ENCODE measurements around the gene S1PR4. TPM values are rescaled to one million over a fixed set of nuclear protein-coding genes. Genes with fewer than 3 reads are reported as not detected.
"Not testable (repeated sequence)": the region's sequence is repeated elsewhere in the genome, so short reads cannot be mapped to it uniquely, and the experiment has no call there.

S1PR4 gene
- total and polyA plus RNA-seq, 2 donors (not counting 1 experiment from before 2014, with no cell fraction given), result not detected

- H3K4me2 ChIP-seq (ENCODE audit: extremely low read depth, insufficient read depth, low read length), result no peak overlapping the region
- H3K9me3 ChIP-seq (ENCODE audit: control insufficient read depth, insufficient read depth, low read depth, low read length), result no peaks in the 10 kb centered on the region
- TF ChIP-seq CTCF (conservative IDR thresholded peaks at IDR 0.05 in 1 of 2, IDR thresholded peaks at IDR 0.05 in 1 of 2; ENCODE audit: low read depth in 1 of 2, low read length in 2 of 2), result no peak
- no peak for TF ChIP-seq EZH2 (IDR thresholded peaks at IDR 0.05; ENCODE audit: low read length, missing control alignments)
- no peak overlapping the region for H2AFZ ChIP-seq (ENCODE audit: low read length)
- H3K27ac ChIP-seq (ENCODE audit: insufficient read depth, low read length), result no peak overlapping the region
- H3K9ac ChIP-seq (ENCODE audit: insufficient read depth, low read length), result no peak overlapping the region
- H3K79me2 ChIP-seq (ENCODE audit: control insufficient read depth, insufficient read depth, low read length), result no peaks in the 10 kb centered on the region
- H3K36me3 ChIP-seq (ENCODE audit: control insufficient read depth, insufficient read depth, low read length), result peaks cover 8% of the 10 kb centered on the region
- no peaks in the 10 kb centered on the region for H3K4me1 ChIP-seq (ENCODE audit: control insufficient read depth, extremely low read depth, insufficient read depth, low read length)
- H3K27me3 ChIP-seq (ENCODE audit: control insufficient read depth, insufficient read depth, low read length), result no peaks in the 10 kb centered on the region
- DNase-seq (ENCODE audit: low read depth in 2 of 2), result no peak
- H3K4me3 ChIP-seq (replicated peaks in 1 of 4; ENCODE audit: control extremely low read depth in 1 of 4, insufficient read depth in 1 of 4, low read depth in 3 of 4, low read length in 4 of 4), result no peak overlapping the region
- no peaks in the 10 kb centered on the region for H4K20me1 ChIP-seq (ENCODE audit: control insufficient read depth, extremely low read depth, insufficient read depth, low read length)
Measured at GRCh38 chr19:3201072-3201700, 22.6 kb downstream of the S1PR4 start.

DNA sequence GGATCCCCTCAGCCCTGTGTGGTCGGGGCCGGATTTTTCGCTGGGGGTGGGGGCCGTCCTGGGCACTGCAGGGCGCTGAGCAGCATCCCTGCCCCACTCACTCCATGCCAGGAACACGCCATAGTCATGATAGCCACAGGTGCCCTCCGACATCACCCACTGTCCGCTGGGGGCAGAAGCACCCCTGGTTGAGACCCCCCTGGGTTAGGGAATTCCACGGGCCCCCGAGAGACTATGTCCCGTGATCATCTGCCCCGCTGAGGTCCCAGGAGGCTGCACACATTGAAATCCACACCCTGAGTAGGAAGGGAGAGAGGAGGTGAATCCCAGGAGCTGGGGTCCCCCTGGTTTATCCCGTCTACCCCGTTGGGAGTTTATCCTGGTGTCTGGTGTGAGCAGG is 23.3 kb downstream of the S1PR4 start:
- Histone ChIP-seq H2AFZ (ENCODE audit: low read length) (no peak overlapping the region), H3K79me2 (ENCODE audit: control insufficient read depth, insufficient read depth, low read length) (no peaks in the 10 kb centered on the region), H3K27me3 (ENCODE audit: control insufficient read depth, insufficient read depth, low read length) (no peaks in the 10 kb centered on the region), H3K4me1 (ENCODE audit: control insufficient read depth, extremely low read depth, insufficient read depth, low read length) (no peaks in the 10 kb centered on the region), H3K4me3 (replicated peaks in 1 of 4; ENCODE audit: control extremely low read depth in 1 of 4, insufficient read depth in 1 of 4, low read depth in 3 of 4, low read length in 4 of 4) (no peak overlapping the region), H3K36me3 (ENCODE audit: control insufficient read depth, insufficient read depth, low read length) (peaks cover 8% of the 10 kb centered on the region), H3K9me3 (ENCODE audit: control insufficient read depth, insufficient read depth, low read depth, low read length) (no peaks in the 10 kb centered on the region), H3K9ac (ENCODE audit: insufficient read depth, low read length) (no peak overlapping the region), H3K4me2 (ENCODE audit: extremely low read depth, insufficient read depth, low read length) (no peak overlapping the region), H3K27ac (ENCODE audit: insufficient read depth, low read length) (no peak overlapping the region), H4K20me1 (ENCODE audit: control insufficient read depth, extremely low read depth, insufficient read depth, low read length) (no peaks in the 10 kb centered on the region)
- no peak for TF ChIP-seq EZH2 (IDR thresholded peaks at IDR 0.05; ENCODE audit: low read length, missing control alignments)
- TF ChIP-seq CTCF (conservative IDR thresholded peaks at IDR 0.05 in 1 of 2, IDR thresholded peaks at IDR 0.05 in 1 of 2; ENCODE audit: low read depth in 1 of 2, low read length in 2 of 2), result no peak
- DNase-seq (ENCODE audit: low read depth in 2 of 2), result no peak

GRCh38 chr19:3202346-3202745 is 23.8 kb downstream of the S1PR4 start:
- H2AFZ ChIP-seq (ENCODE audit: low read length), result no peak overlapping the region
- no peak overlapping the region for H3K27ac ChIP-seq (ENCODE audit: insufficient read depth, low read length)
- no peak overlapping the region for H3K4me3 ChIP-seq (replicated peaks in 1 of 4; ENCODE audit: control extremely low read depth in 1 of 4, insufficient read depth in 1 of 4, low read depth in 3 of 4, low read length in 4 of 4)
- DNase-seq (ENCODE audit: low read depth in 2 of 2), result no peak
- H3K36me3 ChIP-seq (ENCODE audit: control insufficient read depth, insufficient read depth, low read length), result peaks cover 10% of the 10 kb centered on the region
- H3K27me3 ChIP-seq (ENCODE audit: control insufficient read depth, insufficient read depth, low read length), result no peaks in the 10 kb centered on the region
- H3K79me2 ChIP-seq (ENCODE audit: control insufficient read depth, insufficient read depth, low read length), result no peaks in the 10 kb centered on the region
- H3K4me2 ChIP-seq (ENCODE audit: extremely low read depth, insufficient read depth, low read length), result no peak overlapping the region
- TF ChIP-seq EZH2 (IDR thresholded peaks at IDR 0.05; ENCODE audit: low read length, missing control alignments) (no peak), CTCF (conservative IDR thresholded peaks at IDR 0.05 in 1 of 2, IDR thresholded peaks at IDR 0.05 in 1 of 2; ENCODE audit: low read depth in 1 of 2, low read length in 2 of 2) (no peak)
- H3K4me1 ChIP-seq (ENCODE audit: control insufficient read depth, extremely low read depth, insufficient read depth, low read length), result no peaks in the 10 kb centered on the region
- H3K9ac ChIP-seq (ENCODE audit: insufficient read depth, low read length), result no peak overlapping the region
- H3K9me3 ChIP-seq (ENCODE audit: control insufficient read depth, insufficient read depth, low read depth, low read length), result no peaks in the 10 kb centered on the region
- no peaks in the 10 kb centered on the region for H4K20me1 ChIP-seq (ENCODE audit: control insufficient read depth, extremely low read depth, insufficient read depth, low read length)

DNA sequence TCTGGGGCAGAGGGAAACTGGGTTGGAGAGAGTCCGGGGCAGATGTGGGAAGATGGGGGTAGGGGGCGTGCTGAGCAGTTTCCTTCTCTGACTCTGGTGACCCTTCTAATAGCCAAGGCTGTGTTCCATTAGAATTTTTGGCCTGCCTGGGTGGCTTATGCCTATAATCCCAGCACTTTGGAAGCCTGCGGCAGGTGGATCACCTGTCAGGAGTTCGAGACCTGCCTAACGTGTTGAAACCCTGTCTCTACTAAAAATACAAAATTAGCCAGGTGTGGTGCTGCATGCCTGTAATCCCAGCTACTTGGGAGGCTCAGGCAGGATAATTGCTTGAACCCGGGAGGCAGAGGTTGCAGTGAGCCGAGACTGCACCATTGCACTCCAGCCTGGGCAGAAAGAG is 24.3 kb downstream of the S1PR4 start:
- peaks cover 12% of the 10 kb centered on the region for H3K36me3 ChIP-seq (ENCODE audit: control insufficient read depth, insufficient read depth, low read length)
- not testable (repeated sequence) for H3K9me3 ChIP-seq (ENCODE audit: control insufficient read depth, insufficient read depth, low read depth, low read length); DNase-seq (ENCODE audit: low read depth in 2 of 2); H3K27ac ChIP-seq (ENCODE audit: insufficient read depth, low read length); H3K4me3 ChIP-seq (replicated peaks in 1 of 4; ENCODE audit: control extremely low read depth in 1 of 4, insufficient read depth in 1 of 4, low read depth in 3 of 4, low read length in 4 of 4); H3K79me2 ChIP-seq (ENCODE audit: control insufficient read depth, insufficient read depth, low read length); H3K4me1 ChIP-seq (ENCODE audit: control insufficient read depth, extremely low read depth, insufficient read depth, low read length); H3K4me2 ChIP-seq (ENCODE audit: extremely low read depth, insufficient read depth, low read length); H2AFZ ChIP-seq (ENCODE audit: low read length); H3K9ac ChIP-seq (ENCODE audit: insufficient read depth, low read length); H3K27me3 ChIP-seq (ENCODE audit: control insufficient read depth, insufficient read depth, low read length); H4K20me1 ChIP-seq (ENCODE audit: control insufficient read depth, extremely low read depth, insufficient read depth, low read length)

Measured in fibroblast of lung (primary cell).